ENCODE measurements around the gene CAPN6. TPM values are rescaled to one million over a fixed set of nuclear protein-coding genes. Genes with fewer than 3 reads are reported as not detected.

Gene CAPN6, protein sequence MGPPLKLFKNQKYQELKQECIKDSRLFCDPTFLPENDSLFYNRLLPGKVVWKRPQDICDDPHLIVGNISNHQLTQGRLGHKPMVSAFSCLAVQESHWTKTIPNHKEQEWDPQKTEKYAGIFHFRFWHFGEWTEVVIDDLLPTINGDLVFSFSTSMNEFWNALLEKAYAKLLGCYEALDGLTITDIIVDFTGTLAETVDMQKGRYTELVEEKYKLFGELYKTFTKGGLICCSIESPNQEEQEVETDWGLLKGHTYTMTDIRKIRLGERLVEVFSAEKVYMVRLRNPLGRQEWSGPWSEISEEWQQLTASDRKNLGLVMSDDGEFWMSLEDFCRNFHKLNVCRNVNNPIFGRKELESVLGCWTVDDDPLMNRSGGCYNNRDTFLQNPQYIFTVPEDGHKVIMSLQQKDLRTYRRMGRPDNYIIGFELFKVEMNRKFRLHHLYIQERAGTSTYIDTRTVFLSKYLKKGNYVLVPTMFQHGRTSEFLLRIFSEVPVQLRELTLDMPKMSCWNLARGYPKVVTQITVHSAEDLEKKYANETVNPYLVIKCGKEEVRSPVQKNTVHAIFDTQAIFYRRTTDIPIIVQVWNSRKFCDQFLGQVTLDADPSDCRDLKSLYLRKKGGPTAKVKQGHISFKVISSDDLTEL
- total RNA-seq = 205 TPM

- no peaks in the 10 kb centered on the region for H3K9me3 ChIP-seq (ENCODE audit: control insufficient read depth in 3 of 3, low read length in 3 of 3)
- no peak within 1 kb of the TSS for H3K27ac ChIP-seq (ENCODE audit: low read depth, low read length)
- H3K27me3 ChIP-seq (ENCODE audit: control insufficient read depth in 3 of 3, insufficient read depth in 3 of 3, low read length in 3 of 3) = peaks cover 0 to 4% (median 0%) of the 10 kb centered on the region in 3 donors
- no peak within 1 kb of the TSS for H3K4me3 ChIP-seq (ENCODE audit: low read length in 3 of 3)
- H3K4me1 ChIP-seq (ENCODE audit: control insufficient read depth in 3 of 3, insufficient read depth in 3 of 3, low read length in 3 of 3) = no peaks in the 10 kb centered on the region
- H3K36me3 ChIP-seq (ENCODE audit: control insufficient read depth in 3 of 3, insufficient read depth in 3 of 3, low read length in 3 of 3) = no peaks in the 10 kb centered on the region
- H3K9ac ChIP-seq (ENCODE audit: low read depth in 1 of 3, low read length in 3 of 3) = no peak within 1 kb of the TSS
Observed at GRCh38 chrX:111270339-111270738, at the start of gene CAPN6. TSS of gene CAPN6 (minus strand) at chrX:111270483. CDS start at chrX:111263936, 6,547 bp downstream.

GRCh38 chrX:111319451-111319850 is 49.2 kb upstream of the CAPN6 start:
- no peaks in the 10 kb centered on the region for H3K27me3 ChIP-seq (ENCODE audit: control insufficient read depth in 3 of 3, insufficient read depth in 3 of 3, low read length in 3 of 3)
- H3K9me3 ChIP-seq (ENCODE audit: control insufficient read depth in 3 of 3, low read length in 3 of 3) = no peaks in the 10 kb centered on the region
- no peak overlapping the region for H3K4me3 ChIP-seq (ENCODE audit: low read length in 3 of 3)

GRCh38 chrX:111318901-111319300 is 48.6 kb upstream of the CAPN6 start:
- Histone ChIP-seq H3K9me3 (ENCODE audit: control insufficient read depth in 3 of 3, low read length in 3 of 3) (no peaks in the 10 kb centered on the region), H3K4me3 (ENCODE audit: low read length in 3 of 3) (no peak overlapping the region), H3K27ac (ENCODE audit: low read depth, low read length) (no peak overlapping the region), H3K4me1 (ENCODE audit: control insufficient read depth in 3 of 3, insufficient read depth in 3 of 3, low read length in 3 of 3) (no peaks in the 10 kb centered on the region), H3K36me3 (ENCODE audit: control insufficient read depth in 3 of 3, insufficient read depth in 3 of 3, low read length in 3 of 3) (no peaks in the 10 kb centered on the region), H3K9ac (ENCODE audit: low read depth in 1 of 3, low read length in 3 of 3) (no peak overlapping the region), H3K27me3 (ENCODE audit: control insufficient read depth in 3 of 3, insufficient read depth in 3 of 3, low read length in 3 of 3) (no peaks in the 10 kb centered on the region)

More at GRCh38 chrX:111319451-111319850, 49.2 kb upstream of the CAPN6 start:
- Histone ChIP-seq H3K4me1 (ENCODE audit: control insufficient read depth in 3 of 3, insufficient read depth in 3 of 3, low read length in 3 of 3) (no peaks in the 10 kb centered on the region), H3K36me3 (ENCODE audit: control insufficient read depth in 3 of 3, insufficient read depth in 3 of 3, low read length in 3 of 3) (no peaks in the 10 kb centered on the region), H3K27ac (ENCODE audit: low read depth, low read length) (no peak overlapping the region), H3K9ac (ENCODE audit: low read depth in 1 of 3, low read length in 3 of 3) (no peak overlapping the region)

GRCh38 chrX:111309083-111309482 is 38.8 kb upstream of the CAPN6 start:
- H3K36me3 ChIP-seq (ENCODE audit: control insufficient read depth in 3 of 3, insufficient read depth in 3 of 3, low read length in 3 of 3) = no peaks in the 10 kb centered on the region
- H3K4me3 ChIP-seq (ENCODE audit: low read length in 3 of 3) = no peak overlapping the region
- no peak overlapping the region for H3K27ac ChIP-seq (ENCODE audit: low read depth, low read length)
- H3K27me3 ChIP-seq (ENCODE audit: control insufficient read depth in 3 of 3, insufficient read depth in 3 of 3, low read length in 3 of 3) = no peaks in the 10 kb centered on the region
- no peaks in the 10 kb centered on the region for H3K4me1 ChIP-seq (ENCODE audit: control insufficient read depth in 3 of 3, insufficient read depth in 3 of 3, low read length in 3 of 3)
- H3K9ac ChIP-seq (ENCODE audit: low read depth in 1 of 3, low read length in 3 of 3) = no peak overlapping the region
- H3K9me3 ChIP-seq (ENCODE audit: control insufficient read depth in 3 of 3, low read length in 3 of 3) = no peaks in the 10 kb centered on the region

- H3K27ac ChIP-seq (ENCODE audit: low read depth, low read length) = no peak overlapping the region
Observed at GRCh38 chrX:111308039-111308438, 37.8 kb upstream of the CAPN6 start.

DNA sequence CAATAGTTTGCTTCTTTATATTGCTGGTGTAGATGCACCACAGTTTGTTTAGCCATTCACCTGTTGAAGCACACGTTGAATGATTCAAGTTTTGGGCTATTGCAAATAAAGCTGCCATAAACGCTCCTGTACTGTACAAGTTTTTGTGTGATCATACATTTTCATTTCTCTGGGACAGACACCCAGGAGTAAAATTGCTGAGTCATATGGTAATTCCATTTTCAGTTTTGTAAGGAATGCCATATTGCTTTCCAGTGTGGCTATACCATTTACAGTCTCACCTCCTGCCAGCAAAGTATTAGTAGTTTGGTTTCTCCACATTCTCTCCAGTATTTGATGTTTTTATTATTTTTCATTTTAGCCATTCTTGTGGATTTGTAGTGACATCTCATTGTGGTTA is 32.0 kb upstream of the CAPN6 start:
- no peak overlapping the region for H3K27ac ChIP-seq (ENCODE audit: low read depth, low read length)
- H3K36me3 ChIP-seq (ENCODE audit: control insufficient read depth in 3 of 3, insufficient read depth in 3 of 3, low read length in 3 of 3) = no peaks in the 10 kb centered on the region
- peaks cover 0 to 5% (median 0%) of the 10 kb centered on the region in 3 donors for H3K27me3 ChIP-seq (ENCODE audit: control insufficient read depth in 3 of 3, insufficient read depth in 3 of 3, low read length in 3 of 3)
- no peaks in the 10 kb centered on the region for H3K4me1 ChIP-seq (ENCODE audit: control insufficient read depth in 3 of 3, insufficient read depth in 3 of 3, low read length in 3 of 3)
- no peak overlapping the region for H3K9ac ChIP-seq (ENCODE audit: low read depth in 1 of 3, low read length in 3 of 3)
- H3K4me3 ChIP-seq (ENCODE audit: low read length in 3 of 3) = no peak overlapping the region
- H3K9me3 ChIP-seq (ENCODE audit: control insufficient read depth in 3 of 3, low read length in 3 of 3) = no peaks in the 10 kb centered on the region

More at GRCh38 chrX:111308039-111308438, 37.8 kb upstream of the CAPN6 start:
- H3K27me3 ChIP-seq (ENCODE audit: control insufficient read depth in 3 of 3, insufficient read depth in 3 of 3, low read length in 3 of 3) = no peaks in the 10 kb centered on the region
- no peaks in the 10 kb centered on the region for H3K9me3 ChIP-seq (ENCODE audit: control insufficient read depth in 3 of 3, low read length in 3 of 3)
- no peak overlapping the region for H3K9ac ChIP-seq (ENCODE audit: low read depth in 1 of 3, low read length in 3 of 3)
- H3K4me1 ChIP-seq (ENCODE audit: control insufficient read depth in 3 of 3, insufficient read depth in 3 of 3, low read length in 3 of 3) = no peaks in the 10 kb centered on the region
- H3K4me3 ChIP-seq (ENCODE audit: low read length in 3 of 3) = no peak overlapping the region
- H3K36me3 ChIP-seq (ENCODE audit: control insufficient read depth in 3 of 3, insufficient read depth in 3 of 3, low read length in 3 of 3) = no peaks in the 10 kb centered on the region

DNA sequence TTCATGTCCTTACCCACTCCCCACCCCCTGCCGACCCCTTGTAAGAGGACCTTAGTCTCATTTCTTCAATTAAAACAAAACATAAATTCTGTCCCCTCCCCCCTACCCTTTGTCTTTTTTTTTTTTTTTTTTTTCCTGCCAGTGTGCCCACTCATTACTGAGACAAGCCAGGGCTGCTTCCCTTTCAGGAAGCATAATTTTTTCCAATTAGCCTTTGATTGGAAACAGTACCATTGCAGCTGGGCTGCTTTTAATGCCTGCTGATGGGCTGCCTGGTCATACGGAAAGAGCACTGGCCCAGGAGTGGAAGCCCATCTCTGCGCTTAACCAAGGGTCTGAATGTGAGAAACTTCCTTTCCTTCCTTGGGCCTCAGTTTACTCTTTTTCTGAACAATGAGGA is 18.6 kb upstream of the CAPN6 start:
- Histone ChIP-seq H3K9me3 (ENCODE audit: control insufficient read depth in 3 of 3, low read length in 3 of 3) (no peaks in the 10 kb centered on the region), H3K27me3 (ENCODE audit: control insufficient read depth in 3 of 3, insufficient read depth in 3 of 3, low read length in 3 of 3) (peaks cover 0 to 13% (median 0%) of the 10 kb centered on the region in 3 donors), H3K4me3 (ENCODE audit: low read length in 3 of 3) (no peak overlapping the region), H3K36me3 (ENCODE audit: control insufficient read depth in 3 of 3, insufficient read depth in 3 of 3, low read length in 3 of 3) (no peaks in the 10 kb centered on the region), H3K27ac (ENCODE audit: low read depth, low read length) (no peak overlapping the region), H3K9ac (ENCODE audit: low read depth in 1 of 3, low read length in 3 of 3) (no peak overlapping the region), H3K4me1 (ENCODE audit: control insufficient read depth in 3 of 3, insufficient read depth in 3 of 3, low read length in 3 of 3) (no peaks in the 10 kb centered on the region)

DNA sequence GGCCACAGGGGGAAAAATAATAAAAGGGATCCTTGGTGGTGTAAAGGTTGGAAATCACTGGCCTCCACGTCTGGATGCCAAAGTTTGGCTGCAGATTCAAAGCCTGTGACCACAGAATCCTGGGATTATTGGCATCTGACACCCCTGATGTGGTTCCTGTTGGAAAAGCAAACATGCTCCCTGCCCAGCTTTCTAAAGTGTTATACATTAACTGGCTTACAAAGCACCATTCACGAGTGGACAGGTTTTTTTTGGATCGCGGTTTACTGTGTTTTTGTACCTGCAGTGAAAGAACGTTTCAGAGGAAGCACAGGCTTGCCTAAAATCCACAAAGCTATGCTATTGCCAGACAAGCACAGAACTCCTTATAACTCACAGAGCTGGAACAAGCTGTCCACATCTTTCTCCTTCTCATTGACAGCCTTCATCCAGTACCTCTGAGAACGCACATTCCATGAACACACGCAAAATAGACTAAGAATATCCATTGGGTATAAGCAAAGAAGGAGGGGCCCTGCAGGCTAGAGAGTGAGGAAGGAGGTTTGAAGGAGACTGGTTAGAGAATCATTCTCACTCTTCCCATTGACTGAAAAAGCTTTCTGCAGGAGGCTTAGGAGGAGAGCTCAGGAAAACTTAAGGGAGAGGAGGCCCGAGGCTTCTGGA is 14.5 kb upstream of the CAPN6 start:
- Histone ChIP-seq H3K9ac (ENCODE audit: low read depth in 1 of 3, low read length in 3 of 3) (no peak overlapping the region), H3K27ac (ENCODE audit: low read depth, low read length) (no peak overlapping the region), H3K4me3 (ENCODE audit: low read length in 3 of 3) (no peak overlapping the region), H3K9me3 (ENCODE audit: control insufficient read depth in 3 of 3, low read length in 3 of 3) (no peaks in the 10 kb centered on the region), H3K4me1 (ENCODE audit: control insufficient read depth in 3 of 3, insufficient read depth in 3 of 3, low read length in 3 of 3) (no peaks in the 10 kb centered on the region), H3K36me3 (ENCODE audit: control insufficient read depth in 3 of 3, insufficient read depth in 3 of 3, low read length in 3 of 3) (no peaks in the 10 kb centered on the region), H3K27me3 (ENCODE audit: control insufficient read depth in 3 of 3, insufficient read depth in 3 of 3, low read length in 3 of 3) (peaks cover 0 to 6% (median 0%) of the 10 kb centered on the region in 3 donors)

GRCh38 chrX:111283446-111283845 is 13.2 kb upstream of the CAPN6 start:
- H3K27me3 ChIP-seq (ENCODE audit: control insufficient read depth in 3 of 3, insufficient read depth in 3 of 3, low read length in 3 of 3) = peaks cover 0 to 5% (median 0%) of the 10 kb centered on the region in 3 donors
- no peak overlapping the region for H3K4me3 ChIP-seq (ENCODE audit: low read length in 3 of 3)
- no peak overlapping the region for H3K9ac ChIP-seq (ENCODE audit: low read depth in 1 of 3, low read length in 3 of 3)
- no peaks in the 10 kb centered on the region for H3K9me3 ChIP-seq (ENCODE audit: control insufficient read depth in 3 of 3, low read length in 3 of 3)
- H3K4me1 ChIP-seq (ENCODE audit: control insufficient read depth in 3 of 3, insufficient read depth in 3 of 3, low read length in 3 of 3) = no peaks in the 10 kb centered on the region
- no peaks in the 10 kb centered on the region for H3K36me3 ChIP-seq (ENCODE audit: control insufficient read depth in 3 of 3, insufficient read depth in 3 of 3, low read length in 3 of 3)
- no peak overlapping the region for H3K27ac ChIP-seq (ENCODE audit: low read depth, low read length)

GRCh38 chrX:111282991-111283390 is 12.7 kb upstream of the CAPN6 start:
- H3K4me3 ChIP-seq (ENCODE audit: low read length in 3 of 3) = no peak overlapping the region
- no peak overlapping the region for H3K9ac ChIP-seq (ENCODE audit: low read depth in 1 of 3, low read length in 3 of 3)
- H3K27me3 ChIP-seq (ENCODE audit: control insufficient read depth in 3 of 3, insufficient read depth in 3 of 3, low read length in 3 of 3) = peaks cover 0 to under 1% (median 0%) of the 10 kb centered on the region in 3 donors
- no peaks in the 10 kb centered on the region for H3K9me3 ChIP-seq (ENCODE audit: control insufficient read depth in 3 of 3, low read length in 3 of 3)
- H3K27ac ChIP-seq (ENCODE audit: low read depth, low read length) = no peak overlapping the region
- no peaks in the 10 kb centered on the region for H3K4me1 ChIP-seq (ENCODE audit: control insufficient read depth in 3 of 3, insufficient read depth in 3 of 3, low read length in 3 of 3)
- H3K36me3 ChIP-seq (ENCODE audit: control insufficient read depth in 3 of 3, insufficient read depth in 3 of 3, low read length in 3 of 3) = no peaks in the 10 kb centered on the region

Data from skeletal muscle tissue (tissue), 4 donors.